PC-3 (cell line): ENCODE results near the gene CBARP. TPM values are rescaled to one million over a fixed set of nuclear protein-coding genes. Genes with fewer than 3 reads are reported as not detected.

Source experiments
- ATAC-seq: fragments of 200-7000 bp; cut with Tn5 transposase; 2 replicates; pipeline ENCODE4 v1.9.1; 2020; ENCODE audit warnings: mild to moderate bottlenecking, moderate library complexity
- BruUV-seq: library from RNA; stranded (reverse); fragments of 400-500 nt; replicated peaks from 2 replicates; lab custom pipeline; 2021; lab: Mats Ljungman, UMichigan
- CTCF ChIA-PET: fragments of 300-600 bp; sonication (Branson Sonifier 250); formaldehyde crosslinking; loops from one replicate; lab custom pipeline; 2022; ENCODE audit warnings: antibody characterized with exemption; lab: Charles Lee
- POLR2A ChIA-PET: fragments of 300-600 bp; sonication (Branson Sonifier 250); formaldehyde crosslinking; loops from one replicate; lab custom pipeline; 2022; ENCODE audit warnings: antibody characterized with exemption; ENCODE audit not compliant: unreplicated experiment; lab: Charles Lee
- DNase-seq: peaks from one replicate; pipeline ENCODE4 v3.0.0-alpha.2; 2015
- H2AFZ ChIP-seq: fragments of 300-600 bp; sonication (generic); 2 replicates; pipeline ENCODE4 v1.6.0; 2016; ENCODE audit warnings: antibody characterized with exemption, low read length
- H3F3A ChIP-seq: fragments of 300-600 bp; sonication (generic); one replicate; pipeline ENCODE4 v1.6.0; 2017; ENCODE audit warnings: antibody characterized with exemption, low read length, control low read depth, mild to moderate bottlenecking; ENCODE audit not compliant: unreplicated experiment
- H3K27ac ChIP-seq: fragments of 300-600 bp; sonication (generic); 2 replicates; pipeline ENCODE4 v1.5.1; 2016; ENCODE audit warnings: mild to moderate bottlenecking, low read length
- H3K27me3 ChIP-seq: fragments of 300-600 bp; sonication (generic); 2 replicates; pipeline ENCODE4 v1.6.1; 2016; ENCODE audit warnings: low read length, mixed read lengths
- H3K36me3 ChIP-seq: fragments of 300-600 bp; sonication (generic); 2 replicates; pipeline ENCODE4 v1.6.1; 2016; ENCODE audit warnings: low read depth, mixed run types, low read length, mixed read lengths
- H3K4me1 ChIP-seq: fragments of 300-600 bp; sonication (generic); 2 replicates; pipeline ENCODE4 v1.5.1; 2016; ENCODE audit warnings: low read length; ENCODE audit not compliant: insufficient read depth
- H3K4me2 ChIP-seq: fragments of 300-600 bp; sonication (generic); 2 replicates; pipeline ENCODE4 v1.6.0; 2016; ENCODE audit warnings: low read length
- H3K4me3 ChIP-seq: fragments of 300-600 bp; sonication (generic); 2 replicates; pipeline ENCODE4 v1.5.1; 2016; ENCODE audit warnings: mild to moderate bottlenecking, low read length, mixed read lengths
- H3K79me2 ChIP-seq: fragments of 300-600 bp; sonication (generic); 2 replicates; pipeline ENCODE4 v1.6.1; 2017; ENCODE audit warnings: low read length, mixed read lengths
- H3K9ac ChIP-seq: fragments of 300-600 bp; sonication (generic); 2 replicates; pipeline ENCODE4 v1.6.0; 2016; ENCODE audit warnings: mild to moderate bottlenecking, low read length
- H3K9me2 ChIP-seq: fragments of 300-600 bp; sonication (generic); replicated peaks from 2 replicates; pipeline ENCODE4 v1.6.1; 2016; ENCODE audit warnings: mixed run types, low read length, mixed read lengths
- H3K9me3 ChIP-seq: fragments of 300-600 bp; sonication (generic); 2 replicates; pipeline ENCODE4 v1.6.1; 2016; ENCODE audit warnings: low read length, mixed read lengths
- H4K20me1 ChIP-seq: fragments of 300-600 bp; sonication (generic); 2 replicates; pipeline ENCODE4 v1.6.1; 2016; ENCODE audit warnings: low read length, mixed read lengths
- EZH2 ChIP-seq: fragments of 300-600 bp; sonication (generic); IDR thresholded peaks from one replicate; pipeline ENCODE4 v1.6.1; 2017; ENCODE audit warnings: antibody characterized with exemption, mild to moderate bottlenecking, low read length; ENCODE audit not compliant: unreplicated experiment
- EZH2phosphoT487 ChIP-seq: fragments of 300-600 bp; sonication (generic); IDR thresholded peaks from 2 replicates; pipeline ENCODE4 v1.6.1; 2018; ENCODE audit warnings: mild to moderate bottlenecking, antibody characterized with exemption, low read length, borderline replicate concordance
- intact Hi-C: fragments of 100-400 bp; cut with micrococcal nuclease; formaldehyde crosslinking; loops from 2 replicates; pipeline ENCODE4 v1.9.0; 2023
- total RNA-seq: library from RNA; depleted of rRNA; stranded (reverse); fragments of >200 nt; gene quantifications from 2 replicates; pipeline ENCODE4 v1.2.3, GENCODE V29; 2014
- TF ChIP-seq, protein P1 (sequence below): fragments of 300-600 bp; sonication (generic); conservative IDR thresholded peaks from 2 replicates; pipeline ENCODE4 v1.5.1; 2017; ENCODE audit warnings: antibody characterized with exemption, low read depth, mild to moderate bottlenecking, low read length

Gene CBARP
- total RNA-seq, 1 experiment from 2014 or later: 3.3 TPM

DNA sequence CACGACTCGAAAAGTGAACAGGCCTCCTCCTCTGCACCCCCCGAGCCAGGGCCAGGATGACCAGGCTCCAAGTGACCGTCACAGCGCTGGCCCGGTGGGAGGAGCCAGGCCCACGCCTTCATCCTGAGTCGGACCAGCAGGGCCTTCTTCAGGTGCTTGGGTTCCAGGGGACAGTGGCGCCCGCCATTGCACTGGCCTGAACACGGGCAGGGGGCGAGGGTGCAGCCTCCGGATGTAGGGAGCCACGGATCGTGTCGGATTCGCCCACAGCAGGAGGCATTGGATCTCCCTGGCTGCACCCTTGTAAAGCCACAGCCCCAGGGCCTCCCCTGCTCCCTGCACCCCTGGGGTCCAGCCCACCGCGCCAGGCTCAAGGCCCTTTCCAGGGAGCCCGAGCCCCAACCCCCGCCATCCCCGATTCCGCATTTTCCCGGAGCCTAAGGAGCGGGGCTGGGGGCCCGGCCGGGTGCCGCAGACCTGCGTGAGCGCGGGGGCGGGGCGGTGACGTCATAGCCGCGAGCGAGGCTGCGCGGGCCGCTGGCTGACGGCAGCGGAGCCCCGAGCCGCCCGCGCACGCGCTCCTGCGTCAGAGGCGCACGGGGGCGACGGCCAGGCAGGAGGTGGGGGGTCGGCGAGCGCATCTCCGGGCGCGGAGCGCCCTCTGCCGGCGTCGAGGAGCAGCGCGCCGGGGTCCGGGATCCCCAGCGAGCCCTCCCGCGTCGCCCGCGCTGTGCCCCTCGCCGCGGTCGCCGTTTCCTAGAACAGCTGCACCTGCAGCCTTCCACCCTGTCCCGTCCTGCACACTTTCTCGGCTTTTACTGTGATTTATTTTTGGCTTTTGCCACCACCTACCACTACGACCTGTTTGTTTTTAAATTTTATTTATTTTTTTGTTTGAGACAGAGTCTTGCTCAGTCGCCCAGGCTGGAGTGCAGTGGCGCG, 2.3 kb upstream of the CBARP start:
- Histone ChIP-seq H4K20me1 (no peaks in the 10 kb centered on the region), H3K79me2 (peaks cover 42% of the 10 kb centered on the region), H3K9me3 (no peaks in the 10 kb centered on the region), H3K27me3 (no peaks in the 10 kb centered on the region), H3K27ac (no peak overlapping the region), H3K4me1 (peaks cover 24% of the 10 kb centered on the region), H3K4me2 (peak overlapping the region; percentile 62), H3K9ac (no peak overlapping the region), H3K4me3 (peak overlapping the region; percentile 55), H2AFZ (no peak overlapping the region; the same call in 1 of the 2 replicates), H3F3A (no peaks in the 10 kb centered on the region), H3K36me3 (no peaks in the 10 kb centered on the region), H3K9me2 (no peaks in the 10 kb centered on the region)
- no TSS peak for BruUV-seq
- TF ChIP-seq, protein P1, sequence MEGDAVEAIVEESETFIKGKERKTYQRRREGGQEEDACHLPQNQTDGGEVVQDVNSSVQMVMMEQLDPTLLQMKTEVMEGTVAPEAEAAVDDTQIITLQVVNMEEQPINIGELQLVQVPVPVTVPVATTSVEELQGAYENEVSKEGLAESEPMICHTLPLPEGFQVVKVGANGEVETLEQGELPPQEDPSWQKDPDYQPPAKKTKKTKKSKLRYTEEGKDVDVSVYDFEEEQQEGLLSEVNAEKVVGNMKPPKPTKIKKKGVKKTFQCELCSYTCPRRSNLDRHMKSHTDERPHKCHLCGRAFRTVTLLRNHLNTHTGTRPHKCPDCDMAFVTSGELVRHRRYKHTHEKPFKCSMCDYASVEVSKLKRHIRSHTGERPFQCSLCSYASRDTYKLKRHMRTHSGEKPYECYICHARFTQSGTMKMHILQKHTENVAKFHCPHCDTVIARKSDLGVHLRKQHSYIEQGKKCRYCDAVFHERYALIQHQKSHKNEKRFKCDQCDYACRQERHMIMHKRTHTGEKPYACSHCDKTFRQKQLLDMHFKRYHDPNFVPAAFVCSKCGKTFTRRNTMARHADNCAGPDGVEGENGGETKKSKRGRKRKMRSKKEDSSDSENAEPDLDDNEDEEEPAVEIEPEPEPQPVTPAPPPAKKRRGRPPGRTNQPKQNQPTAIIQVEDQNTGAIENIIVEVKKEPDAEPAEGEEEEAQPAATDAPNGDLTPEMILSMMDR: peak; percentile 61
- TF ChIP-seq EZH2: no peak
- POLR2A ChIA-PET: no interaction called here
- intact Hi-C loops: no loop called here
- CTCF ChIA-PET: no interaction called here
- ATAC-seq: peak; percentile 15
- DNase-seq: peak; percentile 80

DNA sequence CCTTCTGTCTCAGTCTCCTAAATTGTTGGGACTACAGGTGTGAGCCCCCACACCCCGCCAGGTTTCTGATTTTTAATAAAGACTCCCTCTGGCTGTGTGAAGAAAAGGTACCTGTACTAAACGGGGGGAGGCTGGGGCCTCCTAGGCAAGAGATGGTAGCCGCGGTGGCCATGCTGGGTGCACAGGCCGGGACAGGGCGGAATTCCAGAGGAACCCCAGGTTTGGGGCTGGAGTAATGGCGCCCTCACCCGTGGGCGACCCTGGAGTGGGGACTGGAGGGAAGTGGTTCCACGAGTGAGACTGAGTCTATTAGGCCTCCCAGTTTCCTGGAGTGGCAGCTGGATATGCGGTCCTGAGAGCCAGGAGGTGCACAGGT, 1.6 kb upstream of the CBARP start:
- Histone ChIP-seq H3K9me3 (no peaks in the 10 kb centered on the region), H3K79me2 (peaks cover 35% of the 10 kb centered on the region), H3K36me3 (no peaks in the 10 kb centered on the region), H3F3A (no peaks in the 10 kb centered on the region), H3K27me3 (no peaks in the 10 kb centered on the region), H3K9ac (no peak overlapping the region), H3K4me3 (no peak overlapping the region), H3K9me2 (no peaks in the 10 kb centered on the region), H4K20me1 (no peaks in the 10 kb centered on the region), H2AFZ (no peak overlapping the region), H3K4me2 (no peak overlapping the region), H3K27ac (no peak overlapping the region), H3K4me1 (peaks cover 17% of the 10 kb centered on the region)
- no peak for TF ChIP-seq EZH2phosphoT487
- POLR2A ChIA-PET: interaction anchor here (0.6 kb wide), 1 partner anchor 202 kb away, joined by 4 read pairs; no protein-coding TSS in a partner anchor
- intact Hi-C loops: no loop called here
- BruUV-seq: no TSS peak
- CTCF ChIA-PET: interaction anchor here (0.6 kb wide), 1 partner anchor 36 kb away, joined by 4 read pairs; no protein-coding TSS in a partner anchor
- DNase-seq: no peak
- ATAC-seq: no peak

DNA sequence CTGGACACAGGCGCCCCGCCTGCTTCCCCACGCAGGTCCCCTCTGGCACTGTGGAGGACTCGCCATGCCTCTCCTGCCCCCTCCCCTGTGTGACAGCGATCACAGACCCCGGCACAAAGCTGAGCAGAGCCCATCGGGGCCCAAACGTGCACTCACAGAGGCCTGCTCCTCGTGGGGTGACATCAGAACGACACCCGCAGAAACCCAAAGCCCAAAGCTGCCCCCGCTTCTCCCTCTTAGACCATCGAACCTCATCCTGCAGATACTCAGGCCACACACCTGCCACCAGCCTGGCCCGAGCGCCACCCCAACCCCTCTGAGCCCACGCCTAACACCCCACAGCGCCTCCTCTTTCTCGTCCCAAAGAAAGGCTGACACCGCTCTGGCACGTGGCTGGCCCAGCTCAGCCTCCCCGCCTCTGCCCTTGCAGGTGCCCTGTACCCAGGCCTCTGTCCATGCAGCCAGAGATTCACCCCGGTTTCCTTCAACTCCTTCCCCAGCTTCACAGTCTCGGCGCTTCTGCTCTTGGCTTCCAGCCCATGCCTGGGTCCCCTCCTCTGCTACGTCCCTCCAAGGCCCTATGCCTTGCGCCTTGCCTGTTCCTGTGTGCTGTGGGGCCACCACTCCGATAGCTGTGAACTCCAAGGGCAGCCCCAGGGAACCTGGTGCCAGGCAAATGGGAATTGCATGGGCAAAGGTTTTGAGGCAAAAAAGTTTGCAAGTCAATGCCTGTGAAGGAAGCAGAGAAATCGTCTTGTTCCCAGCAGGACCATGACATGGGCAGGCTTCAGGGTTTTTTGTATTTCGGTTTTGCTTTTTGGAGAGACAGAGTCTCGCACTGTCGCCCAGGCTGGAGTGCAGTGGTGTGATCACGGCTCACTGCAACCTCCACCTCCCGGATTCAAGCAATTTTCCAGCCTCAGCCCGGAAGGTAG, 831 bp upstream of the CBARP start:
- Histone ChIP-seq H3K9me3 (no peaks in the 10 kb centered on the region), H4K20me1 (no peaks in the 10 kb centered on the region), H3K9me2 (no peaks in the 10 kb centered on the region), H3K79me2 (peaks cover 28% of the 10 kb centered on the region), H3F3A (no peaks in the 10 kb centered on the region), H3K4me2 (peak overlapping the region; percentile 62), H3K27ac (no peak overlapping the region), H3K27me3 (no peaks in the 10 kb centered on the region), H2AFZ (no peak overlapping the region), H3K4me1 (peaks cover 9% of the 10 kb centered on the region), H3K36me3 (no peaks in the 10 kb centered on the region), H3K4me3 (no peak overlapping the region; the same call in 1 of the 2 replicates), H3K9ac (no peak overlapping the region)
- TF ChIP-seq EZH2: no peak
- TF ChIP-seq, protein P1: no peak
- TF ChIP-seq EZH2phosphoT487: no peak
- DNase-seq: no peak
- intact Hi-C loops: no loop called here
- ChIA-PET POLR2A (interaction anchor here (0.6 kb wide), 1 partner anchor 201 kb away, joined by 4 read pairs; no protein-coding TSS in a partner anchor), CTCF (interaction anchor here (0.6 kb wide), 1 partner anchor 35 kb away, joined by 4 read pairs; no protein-coding TSS in a partner anchor)
- no TSS peak for BruUV-seq
- ATAC-seq: no peak
